GM12874 (cell line): Measurements from ENCODE around the gene WIPI1.
A peak's percentile ranks its signal among the peaks of the same experiment; 100 is the strongest.

ENCODE experiments used
- TF ChIP-seq, protein P1 (sequence below): IDR thresholded peaks from 2 replicates; pipeline ENCODE4 v1.5.1; 2011; ENCODE audit warnings: low read depth, mild to moderate bottlenecking, control low read depth, low read length, moderate library complexity; ENCODE audit not compliant: insufficient read depth

The WIPI1 gene

DNA sequence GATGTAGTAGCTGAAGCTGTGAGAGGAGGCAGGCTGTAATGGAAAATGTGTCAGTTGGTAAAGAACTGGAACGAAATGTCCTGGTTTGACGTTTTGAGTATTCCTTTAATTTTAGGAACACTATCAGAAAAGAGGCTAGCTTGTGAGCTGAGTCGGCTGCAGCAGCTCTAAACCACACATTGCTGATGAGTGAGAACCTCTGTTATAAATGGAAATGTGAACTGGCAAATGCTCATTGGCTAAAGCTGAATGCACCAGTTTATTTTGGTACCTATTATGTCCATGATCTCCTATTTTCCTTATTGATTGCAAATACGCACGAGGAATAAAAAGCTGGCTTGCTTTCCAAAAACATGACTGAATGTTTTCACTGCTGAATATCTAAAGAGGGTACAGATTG is 11.0 kb upstream of the WIPI1 start:
- TF ChIP-seq, protein P1, sequence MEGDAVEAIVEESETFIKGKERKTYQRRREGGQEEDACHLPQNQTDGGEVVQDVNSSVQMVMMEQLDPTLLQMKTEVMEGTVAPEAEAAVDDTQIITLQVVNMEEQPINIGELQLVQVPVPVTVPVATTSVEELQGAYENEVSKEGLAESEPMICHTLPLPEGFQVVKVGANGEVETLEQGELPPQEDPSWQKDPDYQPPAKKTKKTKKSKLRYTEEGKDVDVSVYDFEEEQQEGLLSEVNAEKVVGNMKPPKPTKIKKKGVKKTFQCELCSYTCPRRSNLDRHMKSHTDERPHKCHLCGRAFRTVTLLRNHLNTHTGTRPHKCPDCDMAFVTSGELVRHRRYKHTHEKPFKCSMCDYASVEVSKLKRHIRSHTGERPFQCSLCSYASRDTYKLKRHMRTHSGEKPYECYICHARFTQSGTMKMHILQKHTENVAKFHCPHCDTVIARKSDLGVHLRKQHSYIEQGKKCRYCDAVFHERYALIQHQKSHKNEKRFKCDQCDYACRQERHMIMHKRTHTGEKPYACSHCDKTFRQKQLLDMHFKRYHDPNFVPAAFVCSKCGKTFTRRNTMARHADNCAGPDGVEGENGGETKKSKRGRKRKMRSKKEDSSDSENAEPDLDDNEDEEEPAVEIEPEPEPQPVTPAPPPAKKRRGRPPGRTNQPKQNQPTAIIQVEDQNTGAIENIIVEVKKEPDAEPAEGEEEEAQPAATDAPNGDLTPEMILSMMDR: no peak

DNA sequence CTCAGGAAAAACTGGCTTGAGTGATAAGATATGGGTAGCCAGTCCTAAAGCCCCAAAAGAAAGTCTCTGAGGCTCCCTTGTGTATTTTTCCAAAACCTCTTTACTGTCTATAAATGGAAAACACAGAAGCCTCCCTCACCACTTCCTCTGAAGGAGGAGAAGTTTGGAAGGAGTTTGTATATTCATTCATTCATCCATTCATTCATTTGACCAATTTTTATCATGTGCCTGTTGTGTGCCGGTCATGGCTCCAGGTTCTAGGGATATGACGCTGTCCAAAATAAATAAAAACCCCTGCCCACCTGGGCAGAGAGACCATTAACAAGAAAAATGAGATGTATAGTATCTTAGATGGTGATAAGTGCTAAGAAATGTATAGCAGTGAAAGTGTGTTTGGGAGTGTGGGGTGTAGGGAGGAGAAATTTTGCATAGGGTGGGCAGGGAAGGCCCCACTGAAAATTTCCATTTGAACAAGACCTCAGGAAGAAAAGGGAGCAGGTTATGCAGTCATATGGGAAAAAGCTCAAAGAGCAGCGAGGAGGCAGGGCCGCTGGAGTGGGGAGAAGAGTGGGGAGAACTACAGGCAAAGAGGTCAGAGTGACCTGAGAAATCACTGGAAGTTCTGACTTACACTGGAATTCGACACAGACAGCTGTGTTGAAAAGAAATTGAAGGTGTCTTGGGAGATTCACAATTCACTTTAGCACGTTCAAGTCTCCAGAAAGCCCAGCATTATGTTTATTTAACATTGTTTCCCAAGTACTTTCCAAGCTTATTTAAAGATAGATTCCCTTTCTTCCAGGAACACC is 6.1 kb upstream of the WIPI1 start:
- TF ChIP-seq, protein P1: no peak

DNA sequence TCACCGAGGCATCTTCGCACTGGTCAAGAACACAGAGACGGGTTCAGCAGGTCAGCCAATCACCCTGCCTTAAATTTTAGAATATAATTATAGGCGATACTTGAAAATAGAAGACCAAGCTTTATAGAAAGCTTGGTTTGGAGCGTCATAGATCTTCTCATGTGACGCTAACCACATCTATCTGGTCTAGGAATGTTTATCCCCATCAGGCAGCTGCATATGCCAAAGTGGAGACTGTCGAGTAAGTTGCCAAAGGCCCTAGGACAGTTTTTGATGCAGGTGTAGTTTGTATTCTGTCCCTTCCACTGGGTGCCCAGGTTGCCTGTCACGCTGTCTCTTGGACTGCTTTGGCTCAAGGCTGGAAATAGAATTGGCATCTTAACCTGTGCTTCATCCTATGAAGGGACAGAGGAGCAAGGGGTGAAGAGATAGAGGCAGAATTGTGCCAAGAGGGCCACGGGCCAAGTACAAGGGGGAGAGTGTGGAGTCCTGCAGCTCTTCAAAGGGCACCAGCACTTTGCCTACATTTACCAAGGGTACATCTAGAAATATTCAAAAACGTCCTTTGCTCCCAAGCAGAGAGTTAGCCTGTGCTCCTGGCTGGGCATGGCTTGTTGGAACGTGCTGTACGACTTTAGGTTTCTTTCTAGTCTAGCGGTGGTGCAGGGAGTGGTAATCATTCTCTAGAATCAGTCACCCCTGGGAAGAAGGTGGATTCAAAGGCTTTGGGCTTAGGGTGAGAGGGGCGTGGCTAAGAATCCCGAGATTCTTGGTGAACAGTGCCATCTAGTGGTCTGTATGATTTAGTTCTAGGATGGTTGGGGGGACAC is 5.3 kb upstream of the WIPI1 start:
- TF ChIP-seq, protein P1: peak; percentile 42; the same call in 1 of the 2 replicates

DNA sequence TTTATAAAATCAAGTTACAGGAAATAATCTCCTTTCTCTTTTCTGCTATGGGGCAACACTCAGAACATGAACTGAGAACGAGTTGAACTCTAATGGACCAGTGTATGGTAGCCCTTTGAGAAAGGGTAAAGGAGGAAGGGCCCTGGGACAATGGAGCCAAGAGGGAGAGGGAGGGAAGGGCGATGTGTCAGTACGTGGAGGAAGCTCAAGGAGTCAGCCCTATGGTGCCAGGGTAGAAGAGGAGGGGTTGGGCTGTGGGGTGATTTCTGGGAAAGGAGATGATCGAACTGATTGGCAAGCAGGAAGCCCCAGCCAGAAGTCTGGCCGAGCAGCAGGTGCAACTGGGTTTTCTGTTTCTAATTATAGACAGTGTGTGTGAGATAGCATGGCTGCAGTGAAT is 4.3 kb upstream of the WIPI1 start:
- TF ChIP-seq, protein P1: no peak

DNA sequence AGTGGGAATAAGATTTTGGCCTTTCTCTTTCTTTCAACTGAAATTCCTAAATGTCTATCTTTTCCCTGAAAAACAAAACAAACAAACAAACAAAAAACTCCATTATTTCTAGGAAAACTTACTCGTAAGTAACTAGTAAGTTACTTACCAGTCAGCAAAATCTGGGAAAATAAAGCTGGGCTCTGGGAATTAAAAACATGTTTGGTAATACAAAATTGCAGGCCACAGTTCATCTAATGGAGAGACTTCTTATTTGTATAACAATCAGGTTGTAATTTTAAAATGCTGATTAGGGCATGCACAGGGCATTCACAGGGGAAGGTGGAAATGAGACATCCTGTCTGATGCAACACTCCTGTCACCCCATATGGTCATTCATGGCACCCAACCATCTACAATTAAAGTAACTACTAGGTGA is 3.8 kb upstream of the WIPI1 start:
- TF ChIP-seq, protein P1: no peak

DNA sequence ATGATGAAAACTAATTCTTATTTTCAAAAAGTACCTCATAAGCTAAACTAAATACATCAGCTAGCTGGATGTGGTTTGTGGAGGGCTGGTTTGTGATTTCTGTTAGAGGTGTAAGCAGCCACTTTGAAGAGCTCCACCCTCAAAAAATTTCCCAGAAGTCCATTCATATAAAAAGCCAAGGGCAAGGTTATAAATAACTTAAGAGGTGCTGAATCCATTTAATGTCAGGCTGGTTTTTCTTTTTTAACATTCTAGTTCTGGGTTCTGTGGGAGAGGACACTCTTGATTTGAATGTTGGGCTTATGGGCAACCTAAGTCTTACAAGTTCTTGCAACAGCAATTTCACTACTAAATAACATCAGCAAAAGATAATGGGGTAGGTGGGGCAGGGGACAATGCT is 3.4 kb upstream of the WIPI1 start:
- TF ChIP-seq, protein P1: no peak

DNA sequence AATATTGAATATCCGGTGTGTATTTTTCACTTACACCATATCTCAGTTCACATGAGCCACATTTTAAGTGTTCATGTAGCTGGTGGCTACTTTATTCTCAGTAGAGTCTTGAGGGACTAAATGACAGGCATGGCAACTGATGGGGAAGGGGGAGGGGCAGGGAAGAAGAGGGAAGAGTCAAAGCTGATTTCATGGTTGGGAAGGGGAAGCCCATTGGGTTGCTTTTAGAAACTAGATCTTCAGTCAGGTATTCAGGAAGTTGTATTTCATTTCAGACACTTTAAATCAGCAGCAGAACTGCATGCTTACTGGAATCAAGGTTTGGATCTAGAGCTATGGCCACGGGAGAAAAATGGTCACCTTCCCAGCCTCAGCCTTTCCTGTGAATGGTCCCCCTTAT is 2.9 kb upstream of the WIPI1 start:
- TF ChIP-seq, protein P1: no peak
